Karpas-422 (cell line): ENCODE results near the gene DSG3. TPM values are rescaled to one million over a fixed set of nuclear protein-coding genes. Genes with fewer than 3 reads are reported as not detected.
A peak's percentile ranks its signal among the peaks of the same experiment; 100 is the strongest.

Source experiments
- DNase-seq: peaks from one replicate; pipeline ENCODE4 v3.0.0-alpha.2; 2015
- H2AFZ ChIP-seq: fragments of 200-600 bp; sonication (generic); 2 replicates; pipeline ENCODE4 v1.6.1; 2014; ENCODE audit warnings: antibody characterized with exemption, low read length, mixed read lengths
- H3K27ac ChIP-seq: fragments of 200-600 bp; sonication (generic); 2 replicates; pipeline ENCODE4 v1.5.1; 2014; ENCODE audit warnings: mild to moderate bottlenecking, low read length, moderate library complexity
- H3K27me3 ChIP-seq: fragments of 200-600 bp; sonication (generic); 2 replicates; pipeline ENCODE4 v1.6.1; 2014; ENCODE audit warnings: low read length, mixed read lengths
- H3K36me3 ChIP-seq: fragments of 200-600 bp; sonication (generic); 2 replicates; pipeline ENCODE4 v1.6.1; 2014; ENCODE audit warnings: low read length, mixed read lengths; ENCODE audit not compliant: insufficient read depth
- H3K4me1 ChIP-seq: fragments of 200-600 bp; sonication (generic); 2 replicates; pipeline ENCODE4 v1.6.1; 2014; ENCODE audit warnings: mild to moderate bottlenecking, low read length, mixed read lengths
- H3K4me2 ChIP-seq: fragments of 200-600 bp; sonication (generic); 2 replicates; pipeline ENCODE4 v1.6.1; 2014; ENCODE audit warnings: low read length, low read depth, mild to moderate bottlenecking; ENCODE audit not compliant: poor library complexity, severe bottlenecking
- H3K4me3 ChIP-seq: fragments of 200-600 bp; sonication (generic); 2 replicates; pipeline ENCODE4 v1.5.1; 2014; ENCODE audit warnings: mild to moderate bottlenecking, antibody characterized with exemption, low read length, mixed read lengths
- H3K79me2 ChIP-seq: fragments of 200-600 bp; sonication (generic); 2 replicates; pipeline ENCODE4 v1.6.1; 2014; ENCODE audit warnings: mild to moderate bottlenecking, low read length, mixed read lengths
- H3K9ac ChIP-seq: fragments of 200-600 bp; sonication (generic); 2 replicates; pipeline ENCODE4 v1.6.0; 2014; ENCODE audit warnings: low read length
- H3K9me2 ChIP-seq: fragments of 200-600 bp; sonication (generic), shearing (Covaris generic); replicated peaks from 2 replicates; pipeline ENCODE4 v1.6.0; 2014; ENCODE audit warnings: mild to moderate bottlenecking, low read length, moderate library complexity; ENCODE audit not compliant: insufficient read depth
- H3K9me3 ChIP-seq: fragments of 300-700, 200-600 bp; sonication (generic); 2 replicates; pipeline ENCODE4 v1.6.1; 2014; ENCODE audit warnings: low read length, mixed read lengths
- H4K20me1 ChIP-seq: fragments of 200-600 bp; sonication (generic); 2 replicates; pipeline ENCODE4 v1.6.1; 2014; ENCODE audit warnings: mild to moderate bottlenecking, antibody characterized with exemption, low read length, low read depth; ENCODE audit not compliant: insufficient read depth
- total RNA-seq: library from RNA; depleted of rRNA; stranded (reverse); fragments of >200 nt; shearing (Covaris generic); gene quantifications from 2 replicates; pipeline ENCODE4 v1.2.3, GENCODE V29; 2014; ENCODE audit warnings: low replicate concordance

DSG3 gene
- total RNA-seq, 1 experiment from 2014 or later, result not detected

DNA sequence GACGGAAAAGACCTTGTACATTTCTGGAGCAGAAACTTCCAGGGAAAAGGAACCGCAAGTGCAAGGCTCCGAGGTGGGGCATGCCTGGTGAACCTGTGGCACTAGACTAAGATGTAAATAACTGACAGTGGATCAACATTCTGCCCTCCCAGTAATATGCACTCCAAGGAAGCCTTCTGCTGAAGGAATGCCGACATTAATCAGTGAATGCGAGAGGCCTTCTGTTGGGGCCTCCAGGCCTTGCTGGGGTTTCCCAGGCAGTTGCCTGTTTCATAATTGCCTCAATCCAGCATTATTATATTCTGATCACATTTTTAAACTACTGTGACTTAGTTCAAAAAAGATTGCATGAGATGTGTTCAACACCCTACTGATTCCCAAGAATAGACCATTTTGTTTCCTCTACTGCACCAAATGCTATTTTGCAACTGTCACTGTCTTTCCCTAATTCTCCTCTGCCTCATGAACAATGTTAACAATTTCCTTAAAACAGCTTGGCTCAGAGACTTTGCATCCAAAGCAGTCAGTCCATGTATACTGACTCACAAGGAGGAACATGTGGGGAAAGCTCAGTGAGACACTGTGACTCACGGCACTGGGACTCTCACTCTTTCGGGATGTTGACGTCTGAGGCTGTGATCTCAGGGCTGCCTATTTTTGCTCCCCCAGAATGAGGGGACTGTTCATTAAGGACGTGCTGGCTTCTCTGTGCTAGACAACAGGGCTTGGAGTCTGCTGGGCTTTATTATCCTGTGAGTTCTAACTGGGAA is 39.9 kb downstream of the DSG3 start:
- DNase-seq, result no peak
- no peak overlapping the region for H3K4me2 ChIP-seq
- H3K27me3 ChIP-seq, result no peaks in the 10 kb centered on the region
- H3K27ac ChIP-seq, result no peak overlapping the region
- H2AFZ ChIP-seq, result no peak overlapping the region
- H3K9me3 ChIP-seq, result no peaks in the 10 kb centered on the region
- H3K4me3 ChIP-seq, result no peak overlapping the region
- no peaks in the 10 kb centered on the region for H3K79me2 ChIP-seq
- H3K9me2 ChIP-seq, result no peaks in the 10 kb centered on the region
- no peak overlapping the region for H3K9ac ChIP-seq
- H3K4me1 ChIP-seq, result peaks cover 40% of the 10 kb centered on the region
- H3K36me3 ChIP-seq, result no peaks in the 10 kb centered on the region
- no peaks in the 10 kb centered on the region for H4K20me1 ChIP-seq

DNA sequence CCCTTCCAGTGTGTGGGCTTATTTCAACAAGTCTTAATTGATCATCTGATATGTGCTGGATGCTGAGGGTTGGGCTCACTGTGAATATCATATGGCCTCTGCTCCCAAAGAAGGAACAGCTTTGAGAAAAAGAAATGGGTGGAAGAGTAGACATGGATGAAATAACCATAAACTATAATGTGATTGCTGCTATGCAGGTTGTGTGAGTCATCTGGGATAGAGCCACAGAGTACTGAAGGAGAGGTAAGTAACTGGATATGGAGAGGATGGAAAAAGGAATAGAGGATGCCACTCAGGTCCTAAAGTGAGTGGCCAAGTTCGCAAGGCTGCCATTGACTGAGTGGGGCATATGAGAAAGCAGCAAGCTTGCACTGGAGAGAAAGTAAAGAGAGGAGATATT is 41.8 kb downstream of the DSG3 start:
- Histone ChIP-seq H3K27ac (no peak overlapping the region), H2AFZ (no peak overlapping the region), H4K20me1 (no peaks in the 10 kb centered on the region), H3K4me3 (no peak overlapping the region), H3K4me1 (peaks cover 26% of the 10 kb centered on the region), H3K27me3 (no peaks in the 10 kb centered on the region), H3K79me2 (no peaks in the 10 kb centered on the region), H3K4me2 (no peak overlapping the region), H3K9ac (no peak overlapping the region), H3K36me3 (no peaks in the 10 kb centered on the region), H3K9me3 (no peaks in the 10 kb centered on the region), H3K9me2 (no peaks in the 10 kb centered on the region)
- no peak for DNase-seq

DNA sequence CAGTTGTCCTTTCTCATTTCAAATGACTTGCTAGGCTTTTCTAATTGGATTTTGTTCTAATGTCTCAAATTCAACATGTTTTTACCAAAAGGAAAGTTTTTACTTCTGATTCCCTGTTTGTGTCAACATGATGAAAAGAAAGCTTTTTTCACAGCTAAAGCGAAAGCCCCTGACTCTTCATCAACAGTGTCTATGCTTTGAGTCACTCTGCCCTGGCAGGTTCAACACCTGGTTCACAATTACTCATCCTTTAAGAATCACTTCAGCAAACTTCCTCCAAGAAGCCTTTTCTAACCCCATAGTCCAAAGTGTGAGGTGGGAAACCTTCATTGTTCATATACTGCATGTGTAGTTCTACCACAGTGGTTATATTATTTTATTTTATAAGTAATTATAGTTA is 42.8 kb downstream of the DSG3 start:
- no peak overlapping the region for H3K27ac ChIP-seq
- H3K9me3 ChIP-seq, result no peaks in the 10 kb centered on the region
- H3K79me2 ChIP-seq, result no peaks in the 10 kb centered on the region
- DNase-seq, result no peak
- H3K9ac ChIP-seq, result no peak overlapping the region
- H2AFZ ChIP-seq, result peak overlapping the region; percentile 73; the same call in 1 of the 2 replicates
- no peaks in the 10 kb centered on the region for H4K20me1 ChIP-seq
- no peaks in the 10 kb centered on the region for H3K36me3 ChIP-seq
- no peak overlapping the region for H3K4me3 ChIP-seq
- no peaks in the 10 kb centered on the region for H3K27me3 ChIP-seq
- no peak overlapping the region for H3K4me2 ChIP-seq
- no peaks in the 10 kb centered on the region for H3K9me2 ChIP-seq
- H3K4me1 ChIP-seq, result peaks cover 26% of the 10 kb centered on the region

DNA sequence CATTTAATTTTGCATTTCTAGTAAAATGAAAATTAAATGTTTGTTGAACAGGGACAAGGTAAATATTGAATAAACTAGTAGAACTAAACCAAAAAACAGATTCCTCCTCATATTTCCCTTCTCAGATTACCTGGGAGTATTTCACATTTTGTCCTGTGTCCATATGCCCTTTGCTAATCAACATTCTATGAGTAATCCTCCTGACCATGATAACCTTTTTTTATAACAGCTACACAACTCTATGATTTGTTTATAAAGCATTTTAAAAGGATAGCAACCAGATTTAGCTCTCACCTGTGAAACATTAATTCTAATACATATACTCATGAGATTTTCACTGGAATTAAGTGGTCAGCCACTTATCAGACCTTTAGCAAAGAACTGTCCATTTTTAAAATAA is 43.3 kb downstream of the DSG3 start:
- peaks cover 26% of the 10 kb centered on the region for H3K4me1 ChIP-seq
- H3K27ac ChIP-seq, result no peak overlapping the region
- H3K9me3 ChIP-seq, result no peaks in the 10 kb centered on the region
- H4K20me1 ChIP-seq, result no peaks in the 10 kb centered on the region
- H3K4me3 ChIP-seq, result no peak overlapping the region
- H3K9ac ChIP-seq, result no peak overlapping the region
- H2AFZ ChIP-seq, result no peak overlapping the region
- no peak for DNase-seq
- H3K4me2 ChIP-seq, result peak overlapping the region; percentile 39
- no peaks in the 10 kb centered on the region for H3K36me3 ChIP-seq
- no peaks in the 10 kb centered on the region for H3K27me3 ChIP-seq
- no peaks in the 10 kb centered on the region for H3K79me2 ChIP-seq
- H3K9me2 ChIP-seq, result no peaks in the 10 kb centered on the region

DNA sequence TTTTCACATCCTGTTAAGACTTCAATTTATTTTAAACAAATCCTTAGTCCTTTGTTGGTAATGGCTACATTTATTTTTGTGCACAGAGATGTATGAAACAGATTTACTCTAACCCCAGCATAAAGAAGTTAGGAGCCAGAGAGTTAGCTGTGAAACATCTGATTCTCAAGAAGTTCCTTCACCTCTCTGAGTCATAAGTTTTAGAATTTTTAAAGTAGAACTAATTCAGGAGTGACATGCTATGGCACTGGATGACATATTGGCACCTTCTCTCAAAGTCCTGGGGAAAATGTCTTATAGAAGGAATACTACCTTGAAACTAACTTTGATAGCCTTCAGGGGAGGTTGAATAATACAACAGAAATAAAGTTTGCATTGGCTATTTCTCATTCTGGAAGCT is 44.0 kb downstream of the DSG3 start:
- no peaks in the 10 kb centered on the region for H3K9me2 ChIP-seq
- H3K4me3 ChIP-seq, result no peak overlapping the region
- no peak for DNase-seq
- no peak overlapping the region for H3K4me2 ChIP-seq
- H2AFZ ChIP-seq, result peak overlapping the region; percentile 42; the same call in 1 of the 2 replicates
- no peaks in the 10 kb centered on the region for H3K36me3 ChIP-seq
- no peaks in the 10 kb centered on the region for H3K79me2 ChIP-seq
- no peaks in the 10 kb centered on the region for H3K9me3 ChIP-seq
- no peak overlapping the region for H3K9ac ChIP-seq
- H3K27ac ChIP-seq, result no peak overlapping the region
- no peaks in the 10 kb centered on the region for H4K20me1 ChIP-seq
- no peaks in the 10 kb centered on the region for H3K27me3 ChIP-seq
- H3K4me1 ChIP-seq, result peaks cover 26% of the 10 kb centered on the region

DNA sequence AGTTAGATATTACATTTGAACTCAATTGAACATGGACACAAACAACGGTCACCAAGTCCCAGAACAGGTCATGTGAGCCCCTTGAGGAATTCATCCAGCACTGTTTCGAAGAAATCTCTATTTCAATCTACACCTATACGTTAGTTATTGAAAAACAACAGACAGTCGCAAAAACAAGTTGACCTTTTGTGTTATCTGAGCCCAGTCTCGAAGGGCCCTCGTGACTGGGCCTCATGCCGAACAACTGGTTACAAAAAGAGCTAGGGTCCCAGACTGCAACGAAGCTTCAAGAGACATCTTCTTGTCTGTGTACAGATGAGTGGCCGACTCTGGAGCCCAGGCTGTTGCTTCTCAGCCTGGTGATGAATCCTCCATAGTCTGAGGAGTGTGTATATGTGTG is 45.1 kb downstream of the DSG3 start:
- Histone ChIP-seq H3K27me3 (no peaks in the 10 kb centered on the region), H2AFZ (no peak overlapping the region; the same call in 1 of the 2 replicates), H3K79me2 (no peaks in the 10 kb centered on the region), H3K9me2 (no peaks in the 10 kb centered on the region), H3K4me2 (no peak overlapping the region), H3K4me3 (no peak overlapping the region), H3K9ac (no peak overlapping the region), H3K27ac (no peak overlapping the region), H3K9me3 (no peaks in the 10 kb centered on the region), H3K4me1 (peaks cover 26% of the 10 kb centered on the region), H3K36me3 (no peaks in the 10 kb centered on the region), H4K20me1 (no peaks in the 10 kb centered on the region)
- DNase-seq, result no peak

DNA sequence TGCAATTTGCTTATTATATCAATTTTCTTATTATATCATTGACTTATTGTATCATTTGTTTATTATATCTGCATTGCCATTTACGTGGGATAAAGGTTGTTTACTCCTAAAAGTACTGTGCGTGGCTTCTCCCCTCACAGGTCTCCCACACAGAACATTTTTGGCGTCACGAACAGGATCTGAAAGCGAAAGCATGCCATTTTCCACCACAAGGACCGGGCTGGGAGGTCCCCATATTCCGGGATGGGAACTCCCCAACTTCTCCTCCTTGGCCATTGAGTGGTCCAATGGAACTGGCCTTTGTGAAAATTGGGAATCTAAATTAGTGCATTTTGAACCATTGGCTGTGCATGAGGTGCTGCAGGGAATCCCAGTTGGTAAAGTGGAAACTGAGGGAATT is 45.6 kb downstream of the DSG3 start:
- H3K9me3 ChIP-seq, result no peaks in the 10 kb centered on the region
- no peak overlapping the region for H3K9ac ChIP-seq
- H3K4me1 ChIP-seq, result peaks cover 26% of the 10 kb centered on the region
- H3K9me2 ChIP-seq, result no peaks in the 10 kb centered on the region
- DNase-seq, result no peak
- H3K4me3 ChIP-seq, result no peak overlapping the region
- no peaks in the 10 kb centered on the region for H3K79me2 ChIP-seq
- H2AFZ ChIP-seq, result no peak overlapping the region
- no peak overlapping the region for H3K4me2 ChIP-seq
- H3K36me3 ChIP-seq, result no peaks in the 10 kb centered on the region
- H3K27ac ChIP-seq, result no peak overlapping the region
- H3K27me3 ChIP-seq, result no peaks in the 10 kb centered on the region
- no peaks in the 10 kb centered on the region for H4K20me1 ChIP-seq

DNA sequence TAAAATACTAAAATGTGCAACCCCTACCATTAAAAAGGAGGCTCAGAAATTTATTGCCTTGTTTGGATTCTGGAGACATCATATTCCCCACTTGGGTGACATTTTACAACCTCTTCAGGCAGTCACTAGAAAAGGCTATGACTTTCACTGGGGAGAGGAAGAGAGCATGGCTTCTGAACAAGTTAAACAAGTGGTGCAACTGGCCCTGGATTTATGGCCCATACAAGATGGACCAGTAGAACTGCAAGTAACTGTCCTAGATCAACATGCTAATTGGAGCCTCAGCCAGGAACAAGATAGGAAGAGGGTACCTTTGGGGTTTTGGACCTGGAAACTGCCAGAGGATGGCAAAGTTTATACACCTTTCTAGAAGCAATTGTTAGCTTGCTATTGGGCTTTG is 46.4 kb downstream of the DSG3 start:
- no peaks in the 10 kb centered on the region for H3K79me2 ChIP-seq
- no peak overlapping the region for H3K27ac ChIP-seq
- no peak overlapping the region for H2AFZ ChIP-seq
- no peaks in the 10 kb centered on the region for H4K20me1 ChIP-seq
- no peak for DNase-seq
- no peaks in the 10 kb centered on the region for H3K36me3 ChIP-seq
- H3K27me3 ChIP-seq, result no peaks in the 10 kb centered on the region
- H3K9ac ChIP-seq, result no peak overlapping the region
- no peak overlapping the region for H3K4me3 ChIP-seq
- H3K4me1 ChIP-seq, result peaks cover 28% of the 10 kb centered on the region
- no peak overlapping the region for H3K4me2 ChIP-seq
- H3K9me2 ChIP-seq, result no peaks in the 10 kb centered on the region
- H3K9me3 ChIP-seq, result no peaks in the 10 kb centered on the region
